DOHH2 (cell line): ENCODE data around the gene HSBP1L1.

Experiments used
- H3F3A ChIP-seq: fragments of 200-600 bp; sonication (generic), shearing (Covaris generic); 2 replicates; pipeline ENCODE4 v1.6.0; 2016; ENCODE audit warnings: antibody characterized with exemption, mild to moderate bottlenecking; ENCODE audit not compliant: control insufficient read depth, insufficient read depth
- H3K27ac ChIP-seq: fragments of 200-600 bp; sonication (generic); 2 replicates; pipeline ENCODE4 v1.5.1; 2014; ENCODE audit warnings: low read depth, mild to moderate bottlenecking, low read length, moderate library complexity
- H3K27me3 ChIP-seq: fragments of 200-600 bp; sonication (generic); 2 replicates; pipeline ENCODE4 v1.6.1; 2014; ENCODE audit warnings: mild to moderate bottlenecking, low read length, mixed read lengths; ENCODE audit not compliant: control insufficient read depth
- H3K36me3 ChIP-seq: fragments of 200-600 bp; sonication (generic); 2 replicates; pipeline ENCODE4 v1.6.1; 2014; ENCODE audit warnings: mild to moderate bottlenecking, low read length, moderate library complexity, mixed read lengths; ENCODE audit not compliant: control insufficient read depth
- H3K4me1 ChIP-seq: fragments of 200-600 bp; sonication (generic); 2 replicates; pipeline ENCODE4 v1.6.1; 2014; ENCODE audit warnings: mild to moderate bottlenecking, low read length, mixed read lengths; ENCODE audit not compliant: control insufficient read depth
- H3K4me2 ChIP-seq: fragments of 200-600 bp; sonication (generic); 2 replicates; pipeline ENCODE4 v1.6.0; 2014; ENCODE audit warnings: mild to moderate bottlenecking, low read length, moderate library complexity
- H3K4me3 ChIP-seq: fragments of 200-600 bp; sonication (generic); 2 replicates; pipeline ENCODE4 v1.5.1; 2014; ENCODE audit warnings: mild to moderate bottlenecking, low read length, mixed read lengths
- H3K79me2 ChIP-seq: fragments of 200-600 bp; sonication (generic); 2 replicates; pipeline ENCODE4 v1.6.1; 2014; ENCODE audit warnings: mild to moderate bottlenecking, low read length, mixed read lengths; ENCODE audit not compliant: control insufficient read depth
- H3K9me2 ChIP-seq: fragments of 200-600 bp; sonication (generic); replicated peaks from 2 replicates; pipeline ENCODE4 v1.6.1; 2014; ENCODE audit warnings: mild to moderate bottlenecking, low read length, mixed read lengths; ENCODE audit not compliant: control insufficient read depth
- H3K9me3 ChIP-seq: fragments of 200-600 bp; sonication (generic); 2 replicates; pipeline ENCODE4 v1.6.1; 2014; ENCODE audit warnings: antibody characterized with exemption, low read length, mixed read lengths; ENCODE audit not compliant: control insufficient read depth, insufficient read depth
- H4K20me1 ChIP-seq: fragments of 200-600 bp; sonication (generic); 2 replicates; pipeline ENCODE4 v1.6.0; 2014; ENCODE audit warnings: low read depth, mild to moderate bottlenecking, antibody characterized with exemption, low read length, moderate library complexity; ENCODE audit not compliant: control insufficient read depth, insufficient read depth
- EZH2phosphoT487 ChIP-seq: fragments of 200-600 bp; sonication (generic); IDR thresholded peaks from 2 replicates; pipeline ENCODE4 v1.6.1; 2017; ENCODE audit warnings: borderline replicate concordance, mild to moderate bottlenecking, antibody characterized with exemption, low read length, moderate library complexity, mixed read lengths
- TF ChIP-seq, protein P1 (sequence below): fragments of 200-600 bp; sonication (generic); IDR thresholded peaks from one replicate; pipeline ENCODE4 v1.5.1; 2014; ENCODE audit warnings: antibody characterized with exemption, mild to moderate bottlenecking, low read depth, low read length; ENCODE audit not compliant: poor library complexity, severe bottlenecking

The HSBP1L1 gene

GRCh38 chr18:79954791-79955190 is 9.7 kb upstream of the HSBP1L1 start:
- peaks cover 4% of the 10 kb centered on the region for H3K36me3 ChIP-seq
- peaks cover 3% of the 10 kb centered on the region; the same call in 1 of the 2 replicates for H4K20me1 ChIP-seq
- H3F3A ChIP-seq: peaks cover 5% of the 10 kb centered on the region
- no peak overlapping the region for H3K4me2 ChIP-seq
- peaks cover 6% of the 10 kb centered on the region for H3K27me3 ChIP-seq
- H3K79me2 ChIP-seq: peaks cover 13% of the 10 kb centered on the region
- no peak overlapping the region for H3K4me3 ChIP-seq
- peaks cover 26% of the 10 kb centered on the region for H3K4me1 ChIP-seq
- no peak overlapping the region for H3K27ac ChIP-seq
- no peaks in the 10 kb centered on the region for H3K9me2 ChIP-seq
- TF ChIP-seq EZH2phosphoT487: no peak
- TF ChIP-seq, protein P1, sequence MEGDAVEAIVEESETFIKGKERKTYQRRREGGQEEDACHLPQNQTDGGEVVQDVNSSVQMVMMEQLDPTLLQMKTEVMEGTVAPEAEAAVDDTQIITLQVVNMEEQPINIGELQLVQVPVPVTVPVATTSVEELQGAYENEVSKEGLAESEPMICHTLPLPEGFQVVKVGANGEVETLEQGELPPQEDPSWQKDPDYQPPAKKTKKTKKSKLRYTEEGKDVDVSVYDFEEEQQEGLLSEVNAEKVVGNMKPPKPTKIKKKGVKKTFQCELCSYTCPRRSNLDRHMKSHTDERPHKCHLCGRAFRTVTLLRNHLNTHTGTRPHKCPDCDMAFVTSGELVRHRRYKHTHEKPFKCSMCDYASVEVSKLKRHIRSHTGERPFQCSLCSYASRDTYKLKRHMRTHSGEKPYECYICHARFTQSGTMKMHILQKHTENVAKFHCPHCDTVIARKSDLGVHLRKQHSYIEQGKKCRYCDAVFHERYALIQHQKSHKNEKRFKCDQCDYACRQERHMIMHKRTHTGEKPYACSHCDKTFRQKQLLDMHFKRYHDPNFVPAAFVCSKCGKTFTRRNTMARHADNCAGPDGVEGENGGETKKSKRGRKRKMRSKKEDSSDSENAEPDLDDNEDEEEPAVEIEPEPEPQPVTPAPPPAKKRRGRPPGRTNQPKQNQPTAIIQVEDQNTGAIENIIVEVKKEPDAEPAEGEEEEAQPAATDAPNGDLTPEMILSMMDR: no peak
- H3K9me3 ChIP-seq: no peaks in the 10 kb centered on the region

DNA sequence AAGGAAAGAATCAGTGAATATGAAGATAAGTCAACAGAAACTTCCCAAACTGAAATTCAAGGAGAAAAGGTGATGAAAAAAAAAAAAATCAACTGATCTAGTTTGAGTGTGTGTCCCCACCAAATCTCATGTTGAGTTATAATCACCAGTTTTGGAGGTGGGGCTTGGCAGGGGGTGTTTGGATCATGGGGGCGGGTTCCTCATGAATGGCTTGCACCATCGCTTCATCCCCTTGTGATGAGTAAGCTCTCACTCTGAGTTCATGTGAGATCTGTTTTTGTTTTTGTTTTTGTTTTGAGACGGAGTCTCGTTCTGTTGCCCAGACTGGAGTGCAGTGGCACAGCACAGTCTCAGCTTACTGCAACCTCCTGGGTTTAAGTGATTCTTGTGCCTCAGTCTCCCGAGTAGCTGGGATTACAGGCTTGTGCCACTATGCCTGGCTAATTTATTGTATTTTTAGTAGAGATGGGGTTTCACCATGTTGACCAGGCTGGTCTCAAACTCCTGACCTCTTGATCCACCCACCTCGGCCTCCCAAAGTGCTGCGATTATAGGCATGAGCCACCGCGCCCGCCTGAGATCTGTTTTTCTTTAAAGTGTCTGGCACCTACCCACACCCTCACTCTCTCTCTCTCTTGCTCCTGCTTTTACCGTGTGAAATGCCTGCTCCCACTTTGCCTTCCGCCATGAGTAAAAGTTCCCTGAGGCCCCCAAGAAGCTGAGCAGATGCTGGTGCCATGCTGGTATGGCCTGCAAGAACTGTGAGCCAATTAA is 9.0 kb upstream of the HSBP1L1 start:
- TF ChIP-seq EZH2phosphoT487: no peak
- TF ChIP-seq, protein P1: no peak
- H3K4me1 ChIP-seq: peaks cover 26% of the 10 kb centered on the region
- no peaks in the 10 kb centered on the region for H3K9me2 ChIP-seq
- no peak overlapping the region for H3K27ac ChIP-seq
- no peak overlapping the region for H3K4me2 ChIP-seq
- no peaks in the 10 kb centered on the region; the same call in 1 of the 2 replicates for H3K36me3 ChIP-seq
- no peaks in the 10 kb centered on the region for H3K9me3 ChIP-seq
- no peak overlapping the region for H3K4me3 ChIP-seq
- H4K20me1 ChIP-seq: no peaks in the 10 kb centered on the region
- peaks cover 7% of the 10 kb centered on the region for H3K79me2 ChIP-seq
- peaks cover 6% of the 10 kb centered on the region for H3K27me3 ChIP-seq
- no peaks in the 10 kb centered on the region; the same call in none of the 2 replicates for H3F3A ChIP-seq

- peaks cover under 1% of the 10 kb centered on the region for H3K79me2 ChIP-seq
- H4K20me1 ChIP-seq: no peaks in the 10 kb centered on the region
- no peaks in the 10 kb centered on the region for H3K9me2 ChIP-seq
- H3K27me3 ChIP-seq: peaks cover 6% of the 10 kb centered on the region
- H3K4me1 ChIP-seq: peaks cover 32% of the 10 kb centered on the region
- H3K9me3 ChIP-seq: no peaks in the 10 kb centered on the region
- H3K4me2 ChIP-seq: no peak overlapping the region
- H3K27ac ChIP-seq: no peak overlapping the region
- no peaks in the 10 kb centered on the region for H3K36me3 ChIP-seq
- TF ChIP-seq EZH2phosphoT487: no peak
- TF ChIP-seq, protein P1: no peak
- H3K4me3 ChIP-seq: no peak overlapping the region
- no peaks in the 10 kb centered on the region; the same call in none of the 2 replicates for H3F3A ChIP-seq
Measured at GRCh38 chr18:79956276-79956675, 8.2 kb upstream of the HSBP1L1 start.
